Endodermal cell (in vitro differentiated cells): ENCODE data around the gene CCDC192. TPM values are rescaled to one million over a fixed set of nuclear protein-coding genes. Genes with fewer than 3 reads are reported as not detected.

ENCODE experiments used
- DNase-seq: peaks from one replicate; pipeline ENCODE4 v3.0.0-alpha.2; 2017
- H3K27ac ChIP-seq: 2 replicates; pipeline ENCODE4 v1.5.1; 2013; ENCODE audit warnings: mild to moderate bottlenecking, low read depth, low read length, moderate library complexity
- H3K27me3 ChIP-seq: 2 replicates; pipeline ENCODE4 v1.6.1; 2013; ENCODE audit warnings: mild to moderate bottlenecking, low read length, moderate library complexity; ENCODE audit not compliant: insufficient read depth, control insufficient read depth, poor library complexity, severe bottlenecking
- H3K36me3 ChIP-seq: 2 replicates; pipeline ENCODE4 v1.7.0; 2013; ENCODE audit warnings: mild to moderate bottlenecking, low read length, moderate library complexity; ENCODE audit not compliant: control insufficient read depth, insufficient read depth
- H3K4me1 ChIP-seq: one replicate; pipeline ENCODE4 v1.7.0; 2013; ENCODE audit warnings: low read length; ENCODE audit not compliant: control insufficient read depth, insufficient read depth
- H3K4me3 ChIP-seq: 2 replicates; pipeline ENCODE4 v1.5.1; 2013; ENCODE audit warnings: mild to moderate bottlenecking, low read length, moderate library complexity
- H3K9ac ChIP-seq: 2 replicates; pipeline ENCODE4 v1.6.1; 2013; ENCODE audit warnings: mild to moderate bottlenecking, low read length, moderate library complexity; ENCODE audit not compliant: poor library complexity, severe bottlenecking; ENCODE audit errors: extremely low read depth
- H3K9me3 ChIP-seq: 2 replicates; pipeline ENCODE4 v1.6.1; 2013; ENCODE audit warnings: mild to moderate bottlenecking, low read length, moderate library complexity; ENCODE audit not compliant: control insufficient read depth
- H3K27ac Mint-ChIP-seq: 2 replicates; pipeline ENCODE4 v1.8.0; 2020; ENCODE audit warnings: mixed read lengths
- H3K27me3 Mint-ChIP-seq: 2 replicates; pipeline ENCODE4 v1.8.0; 2021; ENCODE audit warnings: mild to moderate bottlenecking, mixed read lengths; ENCODE audit not compliant: insufficient read depth
- H3K36me3 Mint-ChIP-seq: 2 replicates; pipeline ENCODE4 v1.8.0; 2020; ENCODE audit warnings: low read depth, mixed read lengths
- H3K4me1 Mint-ChIP-seq: 2 replicates; pipeline ENCODE4 v1.8.0; 2020; ENCODE audit warnings: mixed read lengths
- H3K4me3 Mint-ChIP-seq: 2 replicates; pipeline ENCODE4 v1.8.0; 2020; ENCODE audit warnings: mild to moderate bottlenecking, moderate library complexity, mixed read lengths
- H3K9me3 Mint-ChIP-seq: 2 replicates; pipeline ENCODE4 v1.8.0; 2020; ENCODE audit warnings: mild to moderate bottlenecking, mixed read lengths
- WGBS, 2 experiments: methylation state at CpG; one replicate each; pipeline versions ENCODE4 v1.1.5 to v1.1.7; 2013; ENCODE audit warnings: missing lambda C conversion rate in 2 of 2, mixed read lengths in 1 of 2; ENCODE audit not compliant: insufficient coverage in 1 of 2, insufficient read length in 1 of 2; 5-methylcytosine and 5-hydroxymethylcytosine counted together
- total RNA-seq, 2 donors: library from RNA; stranded (reverse); fragmentation: NEBNext Ultra II Directional in 1 of 2; extraction: Animal tissue kit (Norgen Biotek cat#: 25700) in 1 of 2; gene quantifications; 2 replicates in 1 of 2; 3 replicates in 1 of 2; pipeline ENCODE4 v1.2.1, GENCODE V29; 2021
- TF ChIP-seq, protein P1 (sequence below): fragments of 200-600 bp; sonication (generic); conservative IDR thresholded peaks from 2 replicates; pipeline ENCODE4 v1.5.0; 2021; ENCODE audit warnings: antibody characterized with exemption, mild to moderate bottlenecking

CCDC192 gene
- total RNA-seq, 2 donors from 2014 or later = 0.48 to 1.3 TPM

DNA sequence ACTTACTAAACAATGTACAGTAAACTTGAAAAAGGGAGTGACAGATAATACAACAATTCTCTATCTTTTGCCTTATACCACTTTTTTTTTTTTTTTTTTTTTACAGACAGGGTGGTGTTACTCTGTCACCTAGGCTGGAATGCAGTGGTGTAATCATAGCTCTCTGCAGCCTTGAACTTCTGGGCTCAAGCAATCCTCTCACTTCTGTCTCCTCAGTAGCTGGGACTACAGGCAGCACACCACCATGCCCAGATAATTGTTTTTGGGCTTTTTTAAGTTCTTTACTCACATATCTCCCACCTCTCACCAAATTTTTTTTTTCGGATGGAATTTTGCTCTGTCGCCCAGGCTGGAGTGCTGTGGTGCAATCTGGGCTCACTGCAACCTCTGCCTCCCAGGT lies 208.4 kb downstream of the CCDC192 start:
- H3K9me3 ChIP-seq = no peaks in the 10 kb centered on the region
- H3K27me3 ChIP-seq = no peaks in the 10 kb centered on the region
- no peak overlapping the region for H3K27ac ChIP-seq
- no peak for DNase-seq
- no peaks in the 10 kb centered on the region for H3K4me1 ChIP-seq
- TF ChIP-seq, protein P1, sequence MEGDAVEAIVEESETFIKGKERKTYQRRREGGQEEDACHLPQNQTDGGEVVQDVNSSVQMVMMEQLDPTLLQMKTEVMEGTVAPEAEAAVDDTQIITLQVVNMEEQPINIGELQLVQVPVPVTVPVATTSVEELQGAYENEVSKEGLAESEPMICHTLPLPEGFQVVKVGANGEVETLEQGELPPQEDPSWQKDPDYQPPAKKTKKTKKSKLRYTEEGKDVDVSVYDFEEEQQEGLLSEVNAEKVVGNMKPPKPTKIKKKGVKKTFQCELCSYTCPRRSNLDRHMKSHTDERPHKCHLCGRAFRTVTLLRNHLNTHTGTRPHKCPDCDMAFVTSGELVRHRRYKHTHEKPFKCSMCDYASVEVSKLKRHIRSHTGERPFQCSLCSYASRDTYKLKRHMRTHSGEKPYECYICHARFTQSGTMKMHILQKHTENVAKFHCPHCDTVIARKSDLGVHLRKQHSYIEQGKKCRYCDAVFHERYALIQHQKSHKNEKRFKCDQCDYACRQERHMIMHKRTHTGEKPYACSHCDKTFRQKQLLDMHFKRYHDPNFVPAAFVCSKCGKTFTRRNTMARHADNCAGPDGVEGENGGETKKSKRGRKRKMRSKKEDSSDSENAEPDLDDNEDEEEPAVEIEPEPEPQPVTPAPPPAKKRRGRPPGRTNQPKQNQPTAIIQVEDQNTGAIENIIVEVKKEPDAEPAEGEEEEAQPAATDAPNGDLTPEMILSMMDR = no peak
- 82 to 89% methylated on average over 2 of the region's 2 CpGs for WGBS, 2 experiments
- Mint-ChIP-seq H3K27me3 (no peaks in the 10 kb centered on the region), H3K36me3 (no peaks in the 10 kb centered on the region), H3K27ac (no peak overlapping the region), H3K9me3 (no peaks in the 10 kb centered on the region), H3K4me1 (peaks cover 5% of the 10 kb centered on the region), H3K4me3 (no peak overlapping the region)
- H3K9ac ChIP-seq = no peak overlapping the region
- no peaks in the 10 kb centered on the region for H3K36me3 ChIP-seq
- H3K4me3 ChIP-seq = no peak overlapping the region

DNA sequence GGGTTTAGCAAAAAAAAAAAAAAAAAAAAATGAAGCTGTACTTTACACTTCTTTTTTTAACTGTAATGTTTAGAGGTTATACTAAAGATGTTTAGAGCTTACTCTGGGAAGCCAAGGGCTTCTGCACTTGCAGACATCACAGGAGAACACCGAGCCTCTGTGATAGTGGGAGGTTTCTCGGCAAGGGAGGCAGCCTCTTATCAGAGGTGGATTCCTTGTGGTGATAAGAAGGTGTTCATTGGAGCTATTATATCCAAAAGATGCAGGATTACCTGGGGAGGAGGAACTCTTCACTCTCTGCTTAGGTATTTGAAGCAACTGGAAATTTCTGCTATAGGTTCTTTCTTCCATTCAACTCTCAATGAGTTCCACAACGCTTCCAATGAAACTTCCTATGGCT lies 209.2 kb downstream of the CCDC192 start:
- DNase-seq = no peak
- Mint-ChIP-seq H3K36me3 (no peaks in the 10 kb centered on the region), H3K4me1 (peaks cover 6% of the 10 kb centered on the region), H3K27me3 (no peaks in the 10 kb centered on the region), H3K4me3 (no peak overlapping the region), H3K27ac (no peak overlapping the region), H3K9me3 (no peaks in the 10 kb centered on the region)
- no peak overlapping the region for H3K9ac ChIP-seq
- no peaks in the 10 kb centered on the region for H3K4me1 ChIP-seq
- no peaks in the 10 kb centered on the region for H3K27me3 ChIP-seq
- no peaks in the 10 kb centered on the region for H3K36me3 ChIP-seq
- no peak overlapping the region for H3K27ac ChIP-seq
- no peak overlapping the region for H3K4me3 ChIP-seq
- 85 to 87% methylated on average over 3 of the region's 3 CpGs for WGBS, 2 experiments
- TF ChIP-seq, protein P1 = no peak
- no peaks in the 10 kb centered on the region for H3K9me3 ChIP-seq

DNA sequence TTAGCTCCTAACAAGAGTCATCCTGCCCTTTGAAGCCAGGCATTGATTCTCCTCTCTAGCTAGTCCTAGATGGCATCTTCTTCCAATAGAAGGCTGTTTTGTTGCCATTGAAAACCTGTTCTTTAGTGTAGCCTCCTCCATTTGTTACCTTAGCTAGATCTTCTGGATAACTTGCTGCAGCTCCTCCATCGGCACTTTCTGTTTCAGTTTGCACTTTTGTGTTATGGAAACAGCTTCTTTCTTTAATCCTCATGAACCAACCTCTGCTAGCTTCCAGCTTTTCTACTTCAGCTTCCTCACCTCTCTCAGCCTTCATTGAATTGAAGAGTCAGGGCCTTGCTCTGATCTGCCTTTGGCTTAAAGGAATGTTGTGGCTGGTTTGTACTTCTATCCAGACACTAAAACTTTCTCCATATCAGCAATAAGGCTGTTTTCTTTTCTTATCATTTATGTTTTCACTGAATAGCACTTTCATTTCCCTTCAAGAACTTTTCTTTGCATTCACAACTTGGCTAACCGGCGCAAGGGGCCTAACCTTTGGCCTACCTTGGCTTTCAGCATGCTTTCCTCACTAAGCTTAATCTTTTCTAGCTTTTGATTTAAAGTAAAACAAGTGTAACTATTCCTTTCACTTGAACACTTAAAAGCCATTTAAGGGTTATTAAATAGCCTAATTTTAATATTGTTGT lies 213.8 kb downstream of the CCDC192 start:
- Histone ChIP-seq H3K36me3 (no peaks in the 10 kb centered on the region), H3K27ac (no peak overlapping the region), H3K4me3 (no peak overlapping the region), H3K4me1 (no peaks in the 10 kb centered on the region), H3K27me3 (no peaks in the 10 kb centered on the region), H3K9ac (no peak overlapping the region), H3K9me3 (no peaks in the 10 kb centered on the region)
- WGBS, 2 experiments = 94 to 96% methylated on average over 3 of the region's 3 CpGs
- no peak overlapping the region for H3K27ac Mint-ChIP-seq
- TF ChIP-seq, protein P1 = no peak
- no peaks in the 10 kb centered on the region for H3K36me3 Mint-ChIP-seq
- peaks cover 5% of the 10 kb centered on the region for H3K4me1 Mint-ChIP-seq
- no peak for DNase-seq
- no peak overlapping the region for H3K4me3 Mint-ChIP-seq
- H3K9me3 Mint-ChIP-seq = no peaks in the 10 kb centered on the region
- peaks cover 2% of the 10 kb centered on the region for H3K27me3 Mint-ChIP-seq
